SU-DHL-6 (cell line): ENCODE measurements around the gene TTC27.

Experiments
- CTCF ChIP-seq: fragments of 200-600 bp; sonication (generic); IDR thresholded peaks from one replicate; pipeline ENCODE4 v1.5.1; 2017; ENCODE audit warnings: antibody characterized with exemption, mild to moderate bottlenecking, low read length, moderate library complexity; ENCODE audit not compliant: insufficient read depth, poor library complexity, severe bottlenecking
- EZH2phosphoT487 ChIP-seq: fragments of 200-600 bp; sonication (generic), shearing (Covaris generic); conservative IDR thresholded peaks from 2 replicates; pipeline ENCODE4 v1.6.1; 2018; ENCODE audit warnings: mild to moderate bottlenecking, antibody characterized with exemption, low read length, moderate library complexity, mixed read lengths

GRCh38 chr2:32773448-32773808, 145.6 kb downstream of the TTC27 start:
- TF ChIP-seq CTCF, result no peak
- TF ChIP-seq EZH2phosphoT487, result no peak
